ENCODE results near the gene TSSK2.

Gene TSSK2

DNA sequence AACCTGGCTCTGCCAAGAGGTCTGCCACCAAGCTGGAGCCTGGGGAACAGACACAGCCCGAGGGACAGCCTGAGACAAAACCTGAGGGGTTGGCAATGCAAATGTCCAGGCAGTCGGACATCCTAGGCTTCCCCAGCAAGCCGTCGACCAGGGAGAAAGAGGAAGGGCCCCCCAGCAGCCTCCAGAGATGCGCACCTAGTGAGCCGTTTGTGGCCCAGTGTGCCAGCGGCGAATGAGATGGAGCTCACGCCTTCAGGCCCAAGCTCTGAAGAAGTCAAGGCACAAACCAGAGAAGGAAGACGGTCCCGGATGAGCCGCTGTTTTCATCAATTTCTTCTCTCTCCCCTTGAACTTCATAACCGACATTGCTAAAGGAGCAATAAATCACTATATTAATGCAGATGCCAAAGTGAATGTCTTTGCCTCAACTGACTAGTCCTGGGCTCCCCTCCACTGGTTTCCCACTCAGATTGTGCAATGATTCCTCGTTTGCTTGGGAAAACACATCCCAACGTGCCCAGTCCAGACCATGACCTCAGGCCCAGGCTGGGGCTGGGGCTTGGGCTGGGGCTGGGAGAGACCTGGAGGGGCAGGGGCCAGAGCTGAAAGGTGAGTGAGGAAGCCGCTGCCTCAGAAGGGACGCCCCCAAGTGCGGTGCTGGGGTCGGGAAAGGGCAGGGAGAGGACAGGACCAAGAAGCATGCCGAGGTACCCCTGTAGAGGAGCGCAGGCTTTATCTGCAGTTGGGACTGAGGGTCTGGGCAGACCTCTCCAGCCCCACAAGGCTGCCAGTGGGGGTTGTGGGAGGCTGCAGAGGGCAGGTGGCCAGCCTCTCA is 5.4 kb upstream of the TSSK2 start:
- no peak for DNase-seq

DNA sequence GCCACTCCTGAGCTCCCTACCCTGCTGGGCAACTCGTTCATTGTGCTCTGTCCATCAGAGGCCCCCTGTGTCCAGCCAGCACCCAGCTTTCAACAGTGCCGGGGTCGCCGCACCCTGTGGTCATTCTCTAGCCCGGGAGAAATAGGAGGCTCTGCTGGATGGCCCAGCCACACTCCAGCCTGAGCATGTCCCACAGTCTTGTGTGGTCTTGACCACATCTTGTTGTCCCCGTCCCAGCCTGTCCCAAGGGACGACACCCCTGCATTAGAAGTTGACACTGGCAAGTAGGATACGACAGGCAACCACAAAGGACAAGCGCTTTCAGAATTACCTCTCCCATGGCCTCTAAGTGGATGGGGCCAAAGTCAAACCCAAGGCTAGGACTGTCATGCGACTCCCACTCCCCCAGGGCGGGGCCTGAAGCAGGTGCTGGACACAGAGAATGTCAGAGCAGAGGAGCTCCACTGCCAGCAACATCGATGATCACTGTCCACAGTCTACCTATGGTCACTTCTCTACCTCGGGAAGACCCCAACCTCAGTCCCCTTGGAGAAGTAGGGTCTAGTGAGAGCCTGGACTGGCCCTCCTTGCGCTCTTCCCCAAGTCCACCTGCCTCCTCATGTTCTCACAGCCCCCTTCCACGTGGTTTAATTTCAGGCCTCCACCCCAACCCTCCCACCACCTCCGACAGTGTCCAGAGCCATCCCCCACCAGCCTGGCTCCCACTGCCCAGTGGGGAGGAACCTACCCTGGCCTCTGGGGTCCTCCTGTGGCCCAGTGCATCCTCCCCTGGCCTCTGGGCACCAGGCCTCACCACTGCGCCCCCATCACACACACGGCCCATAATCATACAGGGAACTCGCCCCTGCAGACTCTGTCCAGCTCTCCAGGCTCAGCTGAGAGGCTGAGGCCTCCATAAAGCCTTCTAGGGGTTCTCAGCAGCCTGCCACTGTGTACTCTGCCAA is 4.5 kb upstream of the TSSK2 start:
- no peak for DNase-seq

DNA sequence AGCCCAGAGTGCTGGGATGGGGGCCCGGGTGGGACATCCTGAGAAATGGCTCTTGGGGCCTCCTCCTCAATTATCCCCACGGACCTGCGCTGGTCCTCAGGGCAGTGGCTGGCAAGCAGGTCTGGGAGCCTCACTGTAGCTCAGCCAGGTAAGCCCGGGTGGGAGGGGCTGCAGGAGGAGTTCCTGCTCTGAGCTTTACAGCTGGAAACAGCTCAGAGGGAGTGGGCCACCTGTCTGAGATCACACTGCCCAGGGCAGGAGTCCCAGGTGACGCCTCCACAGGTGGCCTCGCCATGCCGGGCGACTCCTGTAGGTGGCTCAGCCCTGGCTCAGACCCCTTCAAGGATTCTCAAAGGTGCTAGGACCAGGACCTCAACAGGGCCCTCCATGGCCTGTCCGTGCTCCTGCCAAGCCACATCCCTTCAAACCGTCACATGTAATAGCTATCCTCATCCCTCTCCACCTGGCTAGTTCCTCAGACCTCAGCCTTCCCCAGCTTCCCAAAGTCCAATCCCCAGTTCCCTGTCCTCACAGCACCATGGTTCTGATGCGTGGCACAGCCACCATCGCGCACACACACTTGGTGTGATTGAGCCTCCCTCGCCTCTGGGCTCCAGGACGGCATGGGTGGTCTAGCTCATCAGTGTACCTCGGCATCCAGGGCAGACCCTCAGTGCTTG is 3.6 kb upstream of the TSSK2 start:
- DNase-seq: no peak

DNA sequence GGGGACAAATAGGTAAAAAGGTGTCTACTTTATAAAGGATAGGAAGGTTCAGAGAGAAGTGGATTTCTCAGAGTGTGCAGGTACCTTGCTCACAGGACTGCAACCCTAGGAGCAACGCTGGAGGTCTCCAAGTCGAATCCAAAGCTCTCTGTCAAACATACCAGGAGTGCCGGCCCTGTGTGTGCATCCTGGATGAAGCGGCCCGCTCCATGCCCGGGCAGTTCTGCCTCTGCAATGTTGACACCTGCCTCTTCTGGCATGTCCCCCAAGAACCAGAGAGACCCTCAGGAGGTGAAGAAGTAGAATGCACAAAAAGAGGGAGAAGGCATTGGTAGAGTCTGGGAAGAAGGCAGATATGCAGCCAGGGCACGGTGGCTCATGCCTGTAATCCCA is 3.1 kb upstream of the TSSK2 start:
- DNase-seq: no peak

DNA sequence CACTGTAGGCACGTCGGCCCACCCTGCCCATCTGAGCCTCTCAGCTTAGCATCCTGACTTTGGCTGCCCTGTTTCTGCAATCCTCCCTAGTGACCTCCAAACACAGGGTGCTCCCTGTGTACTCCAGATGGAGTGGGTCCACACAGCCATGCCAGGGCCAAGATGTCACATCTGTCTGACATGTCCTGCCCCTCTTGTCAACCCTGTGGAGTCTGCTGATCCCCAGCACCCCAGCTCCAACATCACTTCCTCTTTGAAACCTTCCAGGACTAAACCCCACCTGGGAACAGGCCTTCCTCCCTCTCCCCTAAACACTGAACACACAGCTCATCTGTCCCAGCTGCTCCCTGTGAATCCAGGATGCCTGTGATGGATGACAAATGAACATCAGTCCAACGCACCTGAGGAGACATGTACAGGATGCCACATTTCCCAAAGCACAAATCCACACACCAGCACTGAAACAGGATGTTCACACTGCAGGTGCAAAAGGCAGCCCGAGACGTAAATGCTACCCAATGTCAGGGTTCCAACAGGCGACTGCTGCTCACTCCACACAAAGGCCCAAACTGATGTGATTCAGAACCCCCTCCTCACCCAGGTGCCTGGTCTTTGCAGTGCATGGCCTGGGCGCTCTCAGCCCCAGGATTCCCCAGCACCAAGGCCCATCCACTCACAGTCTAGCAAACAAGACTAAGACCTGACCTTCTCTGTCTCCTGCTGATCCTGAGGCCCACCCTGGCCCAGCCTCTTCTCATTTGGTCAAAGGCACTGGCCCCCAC is 2.0 kb upstream of the TSSK2 start:
- DNase-seq: no peak

DNA sequence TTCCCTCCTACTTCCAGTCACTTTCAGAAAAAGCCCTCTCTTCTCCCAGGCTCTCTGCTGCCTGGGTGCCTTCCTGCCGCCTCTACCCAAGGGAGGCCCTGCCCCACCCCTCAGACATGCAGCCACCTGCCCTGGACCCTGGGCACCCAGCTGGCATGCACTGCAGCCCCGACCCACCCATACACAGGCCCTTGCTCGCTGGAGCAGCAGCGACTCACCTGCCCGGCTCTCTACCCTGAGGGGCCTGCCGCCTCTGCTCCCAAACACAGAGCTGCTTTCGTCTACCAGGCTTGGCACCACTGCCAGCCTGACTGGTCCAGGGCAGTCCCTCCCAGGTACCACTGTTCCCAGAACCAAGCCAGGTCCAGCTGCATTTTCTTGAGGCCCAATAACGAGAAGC is 1.2 kb upstream of the TSSK2 start:
- no peak for DNase-seq

DNA sequence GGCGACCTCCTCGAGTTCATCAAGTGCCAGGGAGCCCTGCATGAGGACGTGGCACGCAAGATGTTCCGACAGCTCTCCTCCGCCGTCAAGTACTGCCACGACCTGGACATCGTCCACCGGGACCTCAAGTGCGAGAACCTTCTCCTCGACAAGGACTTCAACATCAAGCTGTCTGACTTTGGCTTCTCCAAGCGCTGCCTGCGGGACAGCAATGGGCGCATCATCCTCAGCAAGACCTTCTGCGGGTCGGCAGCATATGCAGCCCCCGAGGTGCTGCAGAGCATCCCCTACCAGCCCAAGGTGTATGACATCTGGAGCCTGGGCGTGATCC is 542 bp downstream of the TSSK2 start:
- DNase-seq: no peak

DNA sequence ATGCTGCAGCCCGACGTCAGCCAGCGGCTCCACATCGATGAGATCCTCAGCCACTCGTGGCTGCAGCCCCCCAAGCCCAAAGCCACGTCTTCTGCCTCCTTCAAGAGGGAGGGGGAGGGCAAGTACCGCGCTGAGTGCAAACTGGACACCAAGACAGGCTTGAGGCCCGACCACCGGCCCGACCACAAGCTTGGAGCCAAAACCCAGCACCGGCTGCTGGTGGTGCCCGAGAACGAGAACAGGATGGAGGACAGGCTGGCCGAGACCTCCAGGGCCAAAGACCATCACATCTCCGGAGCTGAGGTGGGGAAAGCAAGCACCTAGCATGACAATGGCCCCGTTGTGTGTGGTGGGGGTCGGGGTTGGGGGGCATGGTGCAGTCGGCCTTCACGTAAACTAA is 1.0 kb downstream of the TSSK2 start:
- DNase-seq: no peak

DNA sequence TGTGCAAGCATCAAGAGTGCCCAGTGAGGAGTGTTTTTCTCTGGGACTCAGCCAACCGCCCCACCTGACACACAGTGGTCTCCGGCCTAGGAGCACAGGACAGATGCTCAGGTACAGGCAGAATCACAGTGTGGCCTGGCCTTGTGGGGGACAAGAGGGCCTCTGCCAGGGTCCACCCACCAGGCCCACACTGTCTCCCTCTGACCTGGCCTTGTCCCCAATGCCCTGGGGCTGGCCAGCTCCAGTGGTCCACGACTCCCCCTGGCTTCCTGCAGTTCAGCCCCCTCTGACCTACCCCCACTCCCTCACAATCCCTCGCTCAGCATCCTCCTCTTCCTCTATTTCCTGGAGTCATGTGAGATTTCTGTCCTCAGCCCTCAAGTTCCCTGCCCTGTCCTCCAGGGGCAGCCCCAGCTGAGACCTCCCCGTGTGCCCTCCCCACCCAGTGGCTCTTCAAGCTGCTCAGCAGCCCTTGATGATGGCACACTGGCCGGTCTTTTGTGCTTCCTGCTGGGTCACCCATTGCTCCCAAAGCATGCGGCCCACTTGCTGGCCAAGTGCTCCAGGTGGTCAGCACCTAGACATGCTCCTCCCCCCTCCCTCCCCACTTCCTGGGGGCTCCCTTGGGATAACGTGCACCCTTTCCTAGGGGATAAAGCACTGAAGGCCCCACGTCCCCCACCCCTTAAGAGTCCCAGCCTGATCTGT is 1.7 kb downstream of the TSSK2 start:
- DNase-seq: no peak

DNA sequence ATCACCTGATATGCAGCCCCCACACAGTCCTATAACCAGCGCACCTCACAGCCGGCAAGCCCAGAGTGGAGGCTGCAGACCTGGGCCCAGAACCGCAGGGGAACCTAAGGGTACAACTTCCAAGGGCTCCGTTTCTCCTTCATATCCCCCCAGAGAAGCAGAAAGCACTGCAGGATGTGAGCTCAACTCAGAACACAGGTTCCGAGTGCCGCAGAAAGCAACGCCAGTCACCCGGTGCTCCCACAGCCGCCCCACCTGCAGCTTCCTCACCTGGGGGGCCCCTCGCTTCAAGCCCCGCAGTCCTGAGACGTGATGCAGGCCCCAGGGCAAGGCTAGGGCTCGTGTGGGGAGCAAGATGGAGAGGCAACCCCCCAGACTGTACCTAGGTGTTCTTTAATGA is 2.5 kb downstream of the TSSK2 start:
- DNase-seq: no peak

DNA sequence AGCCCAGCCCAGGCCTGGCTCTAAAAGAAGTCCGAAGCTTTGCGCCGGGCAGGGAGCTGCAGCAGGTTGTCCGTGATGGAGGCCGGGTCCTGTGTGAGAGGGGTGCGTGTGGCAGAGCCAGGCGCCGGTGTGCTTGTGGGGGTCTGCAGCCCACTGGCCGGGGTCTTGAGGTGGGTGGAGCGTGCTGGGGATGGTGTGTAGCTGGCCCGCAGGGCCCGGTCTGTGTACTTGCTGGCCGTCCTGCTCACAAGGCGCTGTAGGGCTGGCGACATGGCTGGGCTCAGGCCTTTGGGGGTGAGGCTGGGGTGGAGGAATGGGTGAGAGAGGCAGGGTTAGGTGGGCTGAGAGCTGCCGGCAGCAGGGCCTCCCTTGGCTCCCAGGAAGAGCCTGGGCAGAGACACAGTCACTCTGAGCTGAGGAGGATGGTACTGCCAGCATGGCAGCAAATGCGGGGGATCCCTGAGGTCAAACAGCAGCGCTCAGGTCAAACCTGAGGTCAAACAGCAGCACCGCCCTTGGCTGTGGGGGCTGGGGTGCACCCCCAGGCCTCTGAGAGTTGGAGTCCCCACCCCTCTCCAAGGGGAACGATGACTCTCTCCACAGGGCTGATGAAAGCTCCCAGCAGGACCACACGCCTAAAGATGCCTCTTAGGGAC is 3.2 kb downstream of the TSSK2 start:
- no peak for DNase-seq

DNA sequence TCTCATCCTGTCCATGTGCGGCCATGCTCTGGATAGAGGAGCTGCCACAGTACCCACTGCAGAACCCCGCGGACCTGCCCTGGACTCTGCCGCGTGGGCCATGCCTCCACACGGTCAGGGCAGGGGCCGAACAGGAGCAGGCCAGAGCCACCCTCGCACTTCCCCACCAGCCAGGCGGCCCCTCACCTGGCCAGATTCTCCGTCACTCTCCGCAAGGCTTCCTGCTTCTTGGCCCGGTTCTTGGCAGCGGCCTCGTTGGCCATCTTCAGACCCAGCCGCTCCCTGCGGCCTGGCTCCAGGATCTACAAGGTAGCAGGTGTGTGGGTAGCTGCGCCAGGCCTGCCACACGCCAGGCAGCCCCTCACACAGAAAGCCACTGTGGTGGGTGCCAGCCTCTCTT is 3.8 kb downstream of the TSSK2 start:
- no peak for DNase-seq

DNA sequence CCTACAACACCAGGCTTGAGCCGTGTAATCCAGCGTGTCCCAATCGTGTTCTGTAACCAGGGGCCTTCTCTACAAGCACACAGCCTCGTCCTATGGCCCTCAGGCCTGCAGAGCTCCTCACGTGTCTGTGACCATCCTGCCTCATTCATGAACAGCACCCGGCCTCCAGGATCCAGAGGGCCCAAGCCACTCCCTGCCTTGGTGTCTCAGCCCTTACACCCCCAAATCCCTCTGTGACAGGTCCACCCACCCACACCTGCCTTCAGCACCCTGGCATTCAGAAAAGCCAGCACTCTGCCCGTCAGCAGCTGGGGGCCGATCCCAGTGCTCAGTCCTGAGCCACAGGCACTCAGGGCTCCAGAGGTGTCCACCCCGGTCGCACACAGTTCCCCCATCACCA is 5.8 kb downstream of the TSSK2 start:
- no peak for DNase-seq

DNA sequence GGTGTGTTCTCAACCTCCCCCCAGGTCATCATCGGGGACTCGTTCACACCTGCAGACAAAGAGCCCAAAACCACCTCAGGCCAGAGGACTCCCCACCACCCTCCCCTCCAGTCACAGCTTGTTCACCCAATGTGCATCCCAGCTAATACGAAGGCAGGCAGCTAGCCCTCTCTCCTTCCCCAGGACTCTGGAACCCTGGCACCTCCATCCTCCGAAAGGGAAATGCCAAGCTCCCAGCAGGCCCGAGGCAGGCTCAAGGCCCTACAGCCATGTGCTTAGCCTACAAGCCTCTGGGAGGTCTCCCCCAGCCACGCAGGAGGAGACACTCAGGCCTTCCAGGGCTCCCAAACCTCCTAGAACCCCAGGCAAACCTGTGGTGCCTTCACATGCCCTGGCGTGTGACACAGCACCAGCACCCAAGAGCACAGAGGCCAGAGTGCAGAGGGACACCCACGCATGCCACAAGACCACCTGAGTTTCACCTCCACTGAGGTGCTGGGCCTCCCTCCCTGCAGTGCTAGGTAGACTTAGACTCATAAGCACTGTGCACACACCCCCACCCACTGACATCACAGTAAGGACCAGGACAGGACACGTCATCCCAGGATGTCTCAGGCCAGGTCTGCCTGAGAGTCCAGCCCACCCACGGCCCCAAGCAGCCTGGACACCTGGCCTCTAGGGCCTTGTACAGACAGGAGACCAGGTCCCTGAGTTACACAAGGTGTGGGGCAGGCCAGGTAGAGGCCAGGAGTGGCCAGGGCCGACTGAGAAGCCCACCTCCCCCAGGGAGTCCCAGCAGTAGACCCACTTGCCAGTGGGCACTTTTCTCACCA is 6.5 kb downstream of the TSSK2 start:
- DNase-seq: no peak

DNA sequence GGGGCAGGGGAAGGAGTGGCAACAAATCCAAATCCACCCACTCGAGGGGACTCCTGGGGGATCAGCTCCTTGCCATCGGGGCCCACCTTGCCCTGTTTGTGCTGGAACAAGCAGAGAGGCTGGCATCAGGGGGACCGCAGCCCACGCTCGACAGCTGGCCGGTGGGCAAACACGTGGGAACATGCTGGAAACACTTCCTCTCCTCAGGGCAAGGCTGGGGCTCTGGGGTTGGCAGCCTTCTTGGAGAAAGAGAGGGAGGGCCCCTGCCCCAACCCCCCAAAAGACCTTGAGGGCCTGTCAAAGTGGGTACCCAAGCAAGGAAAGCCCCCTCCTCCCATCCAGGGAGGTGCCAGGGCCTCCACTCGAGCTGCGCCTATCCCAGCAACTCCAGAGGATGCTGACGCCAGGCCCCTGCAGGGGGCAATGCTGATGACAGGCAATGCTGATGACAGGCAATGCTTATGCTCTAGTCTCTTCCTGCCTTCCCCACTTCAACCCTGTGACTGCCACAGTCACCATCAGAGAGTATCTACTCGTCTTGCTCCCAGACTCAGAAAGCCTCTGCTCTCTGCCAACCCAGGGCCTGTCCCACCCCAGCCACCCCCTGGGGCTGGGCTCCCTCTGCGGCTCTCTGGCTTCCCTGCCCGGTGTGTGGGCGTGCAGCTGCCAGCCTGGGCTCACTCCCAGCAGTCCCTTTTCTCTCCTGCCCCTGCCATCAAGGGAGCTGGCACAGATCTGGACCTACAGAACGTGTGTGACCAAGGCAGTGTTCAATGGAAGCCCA is 7.3 kb downstream of the TSSK2 start:
- DNase-seq: no peak

DNA sequence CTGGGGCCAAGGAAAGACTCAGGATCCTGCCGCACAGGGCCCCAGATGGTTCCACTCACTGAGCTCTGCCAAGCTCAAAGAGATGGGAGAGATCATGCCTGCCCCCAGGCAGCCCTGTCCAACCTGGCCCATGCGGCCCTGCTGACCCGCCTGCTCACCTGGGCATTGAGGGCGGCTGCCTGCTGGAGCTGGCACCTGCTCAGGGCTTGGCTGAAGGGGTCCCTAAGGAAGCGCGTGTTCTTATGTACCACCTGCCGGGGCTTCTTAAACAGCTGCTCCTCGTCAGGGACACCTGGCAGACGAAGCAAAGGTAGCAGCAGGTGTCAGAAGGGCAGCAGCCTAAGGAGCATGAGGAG is 7.9 kb downstream of the TSSK2 start:
- DNase-seq: no peak

DNA sequence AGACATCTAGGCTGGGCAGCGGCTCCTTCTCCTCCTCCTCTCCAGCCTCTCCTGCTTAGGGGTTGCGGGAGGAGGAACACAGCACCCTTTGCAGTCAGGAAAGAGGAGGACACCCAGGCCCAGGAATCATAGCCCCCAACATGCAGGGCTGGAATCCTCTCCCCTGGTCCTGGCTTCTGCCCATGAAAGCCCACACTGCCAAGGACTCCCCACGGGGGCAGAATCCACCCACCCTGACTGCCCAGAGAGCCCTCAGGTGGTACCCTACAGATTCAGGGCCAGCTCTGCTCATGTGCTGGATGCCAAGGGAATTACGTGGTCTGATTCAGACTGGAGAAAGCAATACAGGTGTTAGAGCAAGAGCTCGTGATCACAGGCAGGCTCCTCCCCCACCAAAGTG is 8.9 kb downstream of the TSSK2 start:
- DNase-seq: no peak

DNA sequence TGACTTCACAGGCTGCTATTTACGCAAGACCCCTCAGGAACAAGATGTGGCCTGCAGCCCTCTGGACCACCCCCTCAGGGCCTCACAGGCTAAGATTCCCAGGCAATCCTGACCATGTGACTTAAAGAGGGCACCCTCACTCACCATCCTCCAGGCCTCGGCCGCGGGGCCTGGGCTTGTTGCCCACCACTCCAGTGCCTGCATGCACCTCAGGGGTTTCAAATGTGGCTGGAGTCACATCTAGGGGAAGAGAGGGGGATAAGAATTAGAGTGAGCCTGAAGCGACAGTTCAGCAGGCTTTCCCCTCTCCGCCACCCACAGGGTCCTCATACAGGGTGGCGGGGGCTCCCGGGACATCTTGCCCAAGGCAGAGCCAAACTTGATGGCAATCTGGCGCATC is 11.3 kb downstream of the TSSK2 start:
- no peak for DNase-seq

DNA sequence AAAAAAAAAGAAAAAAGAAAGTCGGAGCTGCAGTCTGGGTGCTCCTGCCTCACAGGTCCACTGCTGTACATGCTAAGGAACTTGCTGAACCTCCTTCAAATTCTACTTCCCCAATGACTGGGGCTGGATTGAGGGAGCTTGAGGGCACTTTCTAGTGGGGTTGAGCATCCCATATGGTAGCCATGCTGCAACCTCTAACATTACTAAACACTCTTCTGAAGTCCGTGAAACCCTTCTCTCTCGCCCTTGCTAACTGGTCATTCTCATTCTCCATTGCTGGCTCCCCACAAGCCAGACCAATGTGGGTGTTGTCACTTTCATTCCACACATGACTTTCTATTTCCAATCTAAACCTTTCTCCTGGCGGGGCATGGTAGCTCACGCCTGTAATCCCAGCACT is 12.1 kb downstream of the TSSK2 start:
- DNase-seq: no peak

DNA sequence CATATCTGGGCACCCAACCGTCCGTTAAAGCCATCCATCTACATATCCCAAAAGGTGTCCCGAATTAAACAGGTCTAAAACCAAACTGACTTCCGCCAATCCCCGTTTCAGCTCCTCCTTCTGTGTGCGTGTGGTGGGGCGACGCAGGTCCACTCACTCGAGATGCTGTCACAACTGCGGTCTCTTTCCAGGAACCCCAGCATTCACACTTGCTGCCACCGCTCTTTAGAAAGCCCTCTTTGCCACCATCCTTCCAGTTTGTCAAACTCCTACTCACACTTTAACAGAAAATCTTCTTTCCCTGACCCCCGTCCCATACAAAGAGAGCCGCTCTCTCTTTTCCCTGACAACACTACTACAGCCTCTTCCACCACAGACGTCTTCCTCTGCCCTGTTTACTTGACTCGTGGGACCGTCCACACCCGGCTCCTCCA is 12.9 kb downstream of the TSSK2 start:
- no peak for DNase-seq
